ENCODE results near the gene IL12A.

DNA sequence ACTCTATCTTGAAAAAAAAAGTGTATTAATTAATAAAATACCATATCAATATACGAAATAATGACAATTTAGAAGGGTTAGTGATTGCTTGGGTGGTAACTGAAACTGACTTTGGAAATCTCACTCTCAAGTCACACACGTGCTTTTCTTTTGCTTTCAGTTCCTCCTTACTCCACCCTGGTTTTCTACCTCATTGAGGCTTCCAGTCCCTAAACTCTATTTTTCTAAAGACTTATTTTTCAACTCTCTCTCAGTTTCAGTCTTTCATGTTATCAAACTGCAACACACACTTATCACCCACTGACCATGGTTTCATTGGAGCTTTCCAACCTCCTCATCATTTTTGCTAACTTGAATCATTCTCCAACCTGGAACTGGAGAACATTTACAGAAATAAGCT, 23.5 kb downstream of the IL12A start:
- no peak for TF ChIP-seq POLR2A (IDR thresholded peaks at IDR 0.05; ENCODE audit: low read depth, low read length)
- no peak for TF ChIP-seq POLR2AphosphoS5 (IDR thresholded peaks at IDR 0.05; ENCODE audit: low read depth, low read length)
- no peak for TF ChIP-seq PAX5 (IDR thresholded peaks at IDR 0.05; ENCODE audit: insufficient read depth, low read length, severe bottlenecking)
- no peak for TF ChIP-seq POU2F2 (IDR thresholded peaks at IDR 0.05; ENCODE audit: low read depth, low read length)
- TF ChIP-seq TAF1 (IDR thresholded peaks at IDR 0.05; ENCODE audit: low read depth, low read length): no peak

Data from GM12891 (cell line).